Ascending aorta (tissue), 2 donors: ENCODE data around the gene AGAP1. TPM values are rescaled to one million over a fixed set of nuclear protein-coding genes. Genes with fewer than 3 reads are reported as not detected.

Experiments
- DNase-seq, 2 donors: peaks; one replicate each; pipeline ENCODE4 v3.0.0-alpha.2; 2019; ENCODE audit warnings: low spot score in 2 of 2
- H3K27ac ChIP-seq, 2 donors: fragments of 200-600 bp; sonication (generic); one replicate each; pipeline ENCODE4 v1.5.1; 2016 to 2017; ENCODE audit warnings: mild to moderate bottlenecking in 1 of 2
- H3K27me3 ChIP-seq: fragments of 200-600 bp; sonication (generic); one replicate; pipeline ENCODE4 v1.5.1; 2017
- H3K36me3 ChIP-seq, 2 donors: fragments of 200-600 bp; sonication (generic); one replicate each; pipeline ENCODE4 v1.5.1; 2016
- H3K4me1 ChIP-seq, 2 donors: fragments of 200-600 bp; sonication (generic); one replicate each; pipeline ENCODE4 v1.5.1; 2016 to 2017; ENCODE audit warnings: mild to moderate bottlenecking in 1 of 2
- H3K4me3 ChIP-seq, 2 donors: fragments of 200-600 bp; sonication (generic); one replicate each; pipeline ENCODE4 v1.5.1; 2016 to 2017; ENCODE audit warnings: mild to moderate bottlenecking in 1 of 2
- H3K9me3 ChIP-seq, 2 donors: fragments of 200-600 bp; sonication (generic); one replicate each; pipeline ENCODE4 v1.5.1; 2016
- intact Hi-C: fragments of 100-400 bp; cut with DNase I; formaldehyde crosslinking; loops from one replicate; pipeline ENCODE4 v1.15.1; 2023
- total RNA-seq: library from RNA; depleted of rRNA; stranded (reverse); fragments of >200 nt; gene quantifications from one replicate; pipeline ENCODE4 v1.1.0, GENCODE V29; 2016
- TF ChIP-seq, protein P1 (sequence below), 3 experiments: fragments of 200-600 bp in 2 of 3; fragments of 450-650 bp in 1 of 3; sonication (generic) in 2 of 3; IDR thresholded peaks; one replicate each; pipeline ENCODE4 v1.5.1; 2016 to 2019; ENCODE audit warnings: antibody characterized with exemption in 3 of 3, mild to moderate bottlenecking in 1 of 3, moderate library complexity in 1 of 3

Gene AGAP1
- total RNA-seq, 1 donor from 2014 or later: 19.7 TPM

DNA sequence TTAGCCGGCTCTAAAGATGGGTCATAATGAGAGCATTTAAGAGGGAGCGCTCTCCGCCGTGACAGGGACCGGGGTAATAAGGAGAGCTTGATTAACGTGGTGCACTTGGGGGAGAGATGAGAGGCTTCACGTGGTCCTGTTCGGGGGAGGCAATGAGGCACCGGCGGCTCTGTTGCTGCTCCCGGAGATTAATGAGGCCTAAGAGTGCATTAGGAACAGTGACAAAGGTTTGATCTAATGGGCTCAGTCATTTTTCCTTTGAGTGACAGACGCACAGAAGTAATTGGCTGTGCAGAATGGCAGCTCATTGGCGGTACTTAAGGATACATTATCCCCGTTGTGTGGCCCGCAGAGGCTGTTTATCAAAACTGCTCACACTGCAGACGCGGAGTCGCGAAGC lies 423.7 kb downstream of the AGAP1 start:
- no peaks in the 10 kb centered on the region for H3K27me3 ChIP-seq
- intact Hi-C loops: no loop called here
- no peaks in the 10 kb centered on the region for H3K4me1 ChIP-seq
- DNase-seq: no peak
- TF ChIP-seq, protein P1, sequence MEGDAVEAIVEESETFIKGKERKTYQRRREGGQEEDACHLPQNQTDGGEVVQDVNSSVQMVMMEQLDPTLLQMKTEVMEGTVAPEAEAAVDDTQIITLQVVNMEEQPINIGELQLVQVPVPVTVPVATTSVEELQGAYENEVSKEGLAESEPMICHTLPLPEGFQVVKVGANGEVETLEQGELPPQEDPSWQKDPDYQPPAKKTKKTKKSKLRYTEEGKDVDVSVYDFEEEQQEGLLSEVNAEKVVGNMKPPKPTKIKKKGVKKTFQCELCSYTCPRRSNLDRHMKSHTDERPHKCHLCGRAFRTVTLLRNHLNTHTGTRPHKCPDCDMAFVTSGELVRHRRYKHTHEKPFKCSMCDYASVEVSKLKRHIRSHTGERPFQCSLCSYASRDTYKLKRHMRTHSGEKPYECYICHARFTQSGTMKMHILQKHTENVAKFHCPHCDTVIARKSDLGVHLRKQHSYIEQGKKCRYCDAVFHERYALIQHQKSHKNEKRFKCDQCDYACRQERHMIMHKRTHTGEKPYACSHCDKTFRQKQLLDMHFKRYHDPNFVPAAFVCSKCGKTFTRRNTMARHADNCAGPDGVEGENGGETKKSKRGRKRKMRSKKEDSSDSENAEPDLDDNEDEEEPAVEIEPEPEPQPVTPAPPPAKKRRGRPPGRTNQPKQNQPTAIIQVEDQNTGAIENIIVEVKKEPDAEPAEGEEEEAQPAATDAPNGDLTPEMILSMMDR (IDR thresholded peaks at IDR 0.05): no peak
- no peak overlapping the region for H3K4me3 ChIP-seq
- H3K36me3 ChIP-seq: peaks cover 0 to 8% of the 10 kb centered on the region in 2 donors
- H3K9me3 ChIP-seq: no peaks in the 10 kb centered on the region
- H3K27ac ChIP-seq: no peak overlapping the region

DNA sequence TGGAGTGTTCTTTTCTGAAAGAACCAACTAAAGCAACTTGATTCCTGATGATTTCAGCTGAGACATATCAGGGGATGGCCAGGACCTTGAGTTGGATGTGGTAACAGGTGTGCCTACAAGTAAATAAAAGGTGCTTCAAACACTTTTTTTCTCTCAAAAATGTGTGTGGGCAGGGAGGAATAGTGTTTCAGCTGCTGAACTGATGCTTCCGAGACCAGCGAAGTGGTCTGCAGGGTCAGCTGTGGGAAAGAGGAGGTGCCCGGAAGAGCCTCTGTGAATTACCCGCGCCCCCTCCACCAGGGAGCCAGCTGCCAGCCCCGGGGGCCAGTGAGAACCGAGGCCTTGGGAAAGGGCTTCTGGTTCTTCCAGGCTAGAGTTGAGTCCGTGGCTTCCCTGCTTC lies 425.0 kb downstream of the AGAP1 start:
- intact Hi-C loops: no loop called here
- Histone ChIP-seq H3K9me3 (no peaks in the 10 kb centered on the region), H3K27me3 (no peaks in the 10 kb centered on the region), H3K4me1 (no peaks in the 10 kb centered on the region), H3K4me3 (no peak overlapping the region), H3K36me3 (peaks cover 0 to 8% of the 10 kb centered on the region in 2 donors), H3K27ac (no peak overlapping the region)
- DNase-seq: no peak
- TF ChIP-seq, protein P1 (IDR thresholded peaks at IDR 0.05): no peak

DNA sequence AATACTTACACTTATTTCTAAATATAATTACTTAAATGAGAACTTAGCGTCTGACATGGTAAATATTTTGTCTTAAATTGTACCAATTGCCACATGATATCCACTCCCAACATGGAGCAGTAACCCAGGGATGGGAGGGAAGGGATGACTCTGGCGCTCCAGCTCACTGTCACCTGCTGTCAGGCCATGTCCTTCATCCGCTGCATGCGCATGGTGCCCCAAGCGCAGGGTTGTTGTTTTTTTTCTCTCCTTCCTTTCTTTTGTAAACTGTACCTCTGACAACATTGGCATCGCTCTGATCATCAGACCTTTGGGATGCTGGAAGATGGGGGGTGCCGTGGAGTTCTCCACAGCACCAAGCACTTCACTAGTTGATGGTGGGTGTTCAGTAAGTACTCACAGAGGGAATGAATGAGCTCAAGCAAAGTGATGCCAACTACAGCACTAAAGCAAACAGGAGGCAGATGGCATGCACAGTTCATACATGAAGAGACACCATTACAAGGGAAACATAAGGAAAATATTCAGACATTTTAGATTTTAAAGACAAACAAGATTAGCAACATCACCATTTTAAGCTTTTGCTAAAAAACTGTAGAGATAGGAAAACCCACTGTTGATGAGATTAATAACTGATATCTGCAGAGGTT lies 426.5 kb downstream of the AGAP1 start:
- no peaks in the 10 kb centered on the region for H3K4me1 ChIP-seq
- no peak overlapping the region for H3K27ac ChIP-seq
- no peak for DNase-seq
- no peaks in the 10 kb centered on the region for H3K36me3 ChIP-seq
- H3K9me3 ChIP-seq: no peaks in the 10 kb centered on the region
- no peaks in the 10 kb centered on the region for H3K27me3 ChIP-seq
- H3K4me3 ChIP-seq: no peak overlapping the region
- TF ChIP-seq, protein P1 (IDR thresholded peaks at IDR 0.05): no peak
- intact Hi-C loops: no loop called here

DNA sequence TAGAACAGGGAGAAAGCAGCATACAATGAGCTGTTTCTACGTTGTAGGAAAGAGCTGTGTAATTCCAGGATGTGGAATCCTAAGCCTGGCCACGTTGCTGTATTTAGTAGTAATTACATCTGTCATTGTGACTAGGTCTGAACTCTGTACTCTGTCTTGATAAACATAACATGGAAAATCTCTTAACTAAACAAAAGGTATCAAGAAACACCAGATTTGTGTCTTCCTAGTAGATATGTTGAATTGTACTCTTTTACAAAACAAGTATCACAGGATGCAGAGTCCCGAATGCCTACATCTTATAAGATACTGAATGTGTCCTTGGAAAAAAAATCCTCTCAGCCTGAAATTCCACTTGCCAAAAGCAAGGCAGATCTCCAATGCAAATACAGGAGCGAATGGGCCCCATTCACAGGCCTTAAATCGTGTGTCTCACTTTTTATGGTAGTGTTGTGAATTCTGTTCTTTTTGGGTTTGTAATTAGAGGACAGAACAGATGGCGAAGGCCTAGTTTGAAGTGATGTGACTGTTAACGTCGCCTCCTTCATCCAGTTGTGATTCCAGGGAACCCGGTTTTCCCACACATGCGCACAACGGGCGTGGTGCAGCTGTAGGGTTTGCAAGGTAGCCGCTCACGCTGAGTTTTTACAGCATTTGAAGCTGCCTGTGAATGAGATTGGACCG lies 427.8 kb downstream of the AGAP1 start:
- Histone ChIP-seq H3K9me3 (no peaks in the 10 kb centered on the region), H3K4me3 (no peak overlapping the region), H3K4me1 (no peaks in the 10 kb centered on the region), H3K27ac (no peak overlapping the region), H3K36me3 (no peaks in the 10 kb centered on the region), H3K27me3 (no peaks in the 10 kb centered on the region)
- intact Hi-C loops: no loop called here
- TF ChIP-seq, protein P1 (IDR thresholded peaks at IDR 0.05): no peak
- no peak for DNase-seq

DNA sequence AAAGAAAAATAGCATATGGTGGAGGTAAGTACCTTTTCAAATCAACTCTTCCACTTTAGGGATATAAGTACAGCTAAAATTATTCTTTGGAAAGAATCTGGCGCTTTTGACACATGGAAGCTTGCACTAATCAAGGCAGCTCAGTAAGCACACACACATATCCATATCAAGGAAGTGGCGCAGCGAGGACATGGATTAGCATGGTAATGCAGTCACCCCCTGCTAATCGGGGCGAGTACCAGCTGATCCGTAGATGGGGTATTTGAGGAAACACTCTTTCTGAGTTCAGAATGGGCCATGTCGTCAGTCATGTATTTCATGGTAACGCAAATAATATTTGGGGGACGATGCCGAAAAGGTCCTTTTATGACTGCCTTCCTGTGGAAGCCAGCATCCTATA lies 429.0 kb downstream of the AGAP1 start:
- DNase-seq: no peak
- no peak overlapping the region for H3K4me3 ChIP-seq
- H3K4me1 ChIP-seq: no peaks in the 10 kb centered on the region
- no peaks in the 10 kb centered on the region for H3K36me3 ChIP-seq
- H3K9me3 ChIP-seq: no peaks in the 10 kb centered on the region
- H3K27me3 ChIP-seq: no peaks in the 10 kb centered on the region
- H3K27ac ChIP-seq: no peak overlapping the region
- intact Hi-C loops: no loop called here
- TF ChIP-seq, protein P1 (IDR thresholded peaks at IDR 0.05): no peak
